ENCODE data around the gene MERTK. TPM values are rescaled to one million over a fixed set of nuclear protein-coding genes. Genes with fewer than 3 reads are reported as not detected.

The MERTK gene
- total RNA-seq, 1 experiment from 2014 or later, result 39.2 TPM

DNA sequence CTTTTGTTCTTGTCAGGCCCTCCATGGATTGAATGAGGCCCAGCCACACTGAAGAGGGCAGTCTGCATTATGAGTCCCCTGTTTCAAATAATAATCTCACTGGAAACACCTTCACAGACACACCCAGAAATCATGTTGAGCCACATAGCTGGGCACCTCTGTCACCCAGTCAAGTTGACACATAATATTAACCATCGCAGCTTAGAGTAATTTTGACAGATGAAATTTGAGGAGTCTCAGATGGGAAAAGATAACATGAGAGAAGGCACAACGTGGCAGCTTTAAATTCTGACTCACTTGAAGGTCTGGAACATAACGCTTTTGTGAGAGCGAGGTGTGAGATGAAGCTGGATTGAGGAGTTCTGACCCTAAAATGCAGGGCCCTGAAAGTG is 85.8 kb downstream of the MERTK start:
- peaks cover 4% of the 10 kb centered on the region for H3K36me3 ChIP-seq (ENCODE audit: control insufficient read depth, insufficient read depth, low read length)
- no peaks in the 10 kb centered on the region for H3K27me3 Mint-ChIP-seq (ENCODE audit: insufficient read depth, unreplicated experiment)
- peak overlapping the region; percentile 34 for H3K27ac Mint-ChIP-seq (ENCODE audit: unreplicated experiment)
- no peak for DNase-seq
- H3K4me3 ChIP-seq (ENCODE audit: low read depth, low read length), result no peak overlapping the region
- peaks cover 62% of the 10 kb centered on the region for H3K4me1 Mint-ChIP-seq (ENCODE audit: low read depth, unreplicated experiment)
- ChIA-PET POLR2A (no interaction called here), CTCF (interaction anchor here (1.0 kb wide), 1 partner anchor 87 kb away, joined by 4 read pairs; no protein-coding TSS in a partner anchor)
- no peak overlapping the region for H3K4me3 Mint-ChIP-seq (ENCODE audit: unreplicated experiment)
- H3K9me3 ChIP-seq, result no peaks in the 10 kb centered on the region
- H3K9me3 Mint-ChIP-seq (ENCODE audit: unreplicated experiment), result no peaks in the 10 kb centered on the region
- H3K4me1 ChIP-seq, result peaks cover 63% of the 10 kb centered on the region
- H3K27me3 ChIP-seq (replicated peaks; ENCODE audit: control insufficient read depth, insufficient read depth, low read length), result no peaks in the 10 kb centered on the region
- intact Hi-C loops (cut with micrococcal nuclease; ENCODE audit: unreplicated experiment), result no loop called here
- no TSS peak for BruUV-seq (replicated peaks)
- H3K36me3 Mint-ChIP-seq (ENCODE audit: insufficient read depth, unreplicated experiment), result peaks cover 76% of the 10 kb centered on the region
- TF ChIP-seq, protein P1, sequence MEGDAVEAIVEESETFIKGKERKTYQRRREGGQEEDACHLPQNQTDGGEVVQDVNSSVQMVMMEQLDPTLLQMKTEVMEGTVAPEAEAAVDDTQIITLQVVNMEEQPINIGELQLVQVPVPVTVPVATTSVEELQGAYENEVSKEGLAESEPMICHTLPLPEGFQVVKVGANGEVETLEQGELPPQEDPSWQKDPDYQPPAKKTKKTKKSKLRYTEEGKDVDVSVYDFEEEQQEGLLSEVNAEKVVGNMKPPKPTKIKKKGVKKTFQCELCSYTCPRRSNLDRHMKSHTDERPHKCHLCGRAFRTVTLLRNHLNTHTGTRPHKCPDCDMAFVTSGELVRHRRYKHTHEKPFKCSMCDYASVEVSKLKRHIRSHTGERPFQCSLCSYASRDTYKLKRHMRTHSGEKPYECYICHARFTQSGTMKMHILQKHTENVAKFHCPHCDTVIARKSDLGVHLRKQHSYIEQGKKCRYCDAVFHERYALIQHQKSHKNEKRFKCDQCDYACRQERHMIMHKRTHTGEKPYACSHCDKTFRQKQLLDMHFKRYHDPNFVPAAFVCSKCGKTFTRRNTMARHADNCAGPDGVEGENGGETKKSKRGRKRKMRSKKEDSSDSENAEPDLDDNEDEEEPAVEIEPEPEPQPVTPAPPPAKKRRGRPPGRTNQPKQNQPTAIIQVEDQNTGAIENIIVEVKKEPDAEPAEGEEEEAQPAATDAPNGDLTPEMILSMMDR (IDR thresholded peaks at IDR 0.05; ENCODE audit: insufficient read depth in 1 of 2, low read depth in 1 of 2, low read length in 1 of 2, severe bottlenecking in 1 of 2, unreplicated experiment in 1 of 2), result no peak

DNA sequence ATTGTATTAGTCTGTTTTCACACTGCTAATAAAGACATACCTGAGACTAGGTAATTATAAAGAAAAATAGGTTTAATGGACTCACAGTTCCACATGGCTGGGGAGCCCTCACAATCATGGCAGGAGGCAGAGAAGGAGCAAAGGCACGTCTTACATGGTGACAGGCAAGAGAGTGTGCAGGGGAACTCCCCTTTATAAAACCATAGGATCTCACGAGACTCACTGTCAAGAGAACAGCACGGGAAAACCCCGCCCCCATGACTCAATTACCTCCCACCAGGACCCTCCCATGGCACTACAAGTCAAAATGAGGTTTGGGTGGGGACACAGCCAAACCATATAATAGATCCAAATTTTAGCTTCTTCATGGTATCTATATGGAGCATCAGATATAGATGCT is 87.1 kb downstream of the MERTK start:
- POLR2A ChIA-PET, result no interaction called here
- intact Hi-C loops (cut with micrococcal nuclease; ENCODE audit: unreplicated experiment), result loop anchor here (5.0 kb wide), 1 partner anchor 88 kb away; the partner anchor contains the start of gene MERTK

DNA sequence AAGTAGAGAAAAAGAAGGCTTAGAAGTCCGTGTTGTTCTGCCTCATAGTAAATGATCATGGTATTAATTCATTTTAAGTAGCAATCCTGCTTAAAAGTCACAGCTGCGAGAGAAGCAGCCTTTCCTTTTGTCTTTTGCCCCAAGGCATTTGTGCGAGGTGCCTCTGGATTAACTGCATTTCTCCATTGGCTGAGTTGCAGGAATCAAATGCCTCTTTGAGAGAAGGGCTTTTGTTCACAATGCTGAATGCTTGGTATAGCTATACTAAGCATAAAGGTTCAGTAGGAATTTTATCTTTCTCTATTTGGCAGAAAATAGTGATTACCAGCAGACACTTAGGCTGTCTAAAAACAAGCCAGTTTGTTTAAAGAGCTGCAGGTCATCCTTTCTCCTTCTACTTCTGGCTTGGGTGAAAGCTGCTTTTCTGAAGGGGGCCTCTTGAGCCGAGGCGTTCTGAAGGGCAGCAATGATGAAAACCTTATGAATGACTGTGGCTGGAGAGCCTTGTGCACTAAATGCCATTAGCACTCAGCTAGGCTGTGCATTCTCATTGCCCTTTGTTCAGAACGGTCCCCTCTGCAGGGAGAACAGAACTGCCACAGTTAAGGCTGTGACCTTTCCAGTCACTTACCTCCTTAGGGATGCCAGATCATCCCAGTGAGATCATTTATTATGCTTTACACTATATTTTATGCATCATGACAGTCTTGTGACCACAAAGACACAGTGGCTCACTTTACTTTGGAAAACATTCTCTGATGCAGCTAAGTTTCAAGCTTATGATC is 87.9 kb downstream of the MERTK start:
- DNase-seq, result peak in 1 of 2 experiments; percentile 18
- peak overlapping the region; percentile 19 for H3K4me3 Mint-ChIP-seq (ENCODE audit: unreplicated experiment)
- H3K27me3 ChIP-seq (replicated peaks; ENCODE audit: control insufficient read depth, insufficient read depth, low read length), result no peaks in the 10 kb centered on the region
- H3K4me3 ChIP-seq (ENCODE audit: low read depth, low read length), result no peak overlapping the region
- intact Hi-C loops (cut with micrococcal nuclease; ENCODE audit: unreplicated experiment), result loop anchor here (5.0 kb wide), 1 partner anchor 89 kb away; the partner anchor contains the start of gene MERTK
- H3K36me3 ChIP-seq (ENCODE audit: control insufficient read depth, insufficient read depth, low read length), result peaks cover 4% of the 10 kb centered on the region
- no TSS peak for BruUV-seq (replicated peaks)
- H3K4me1 Mint-ChIP-seq (ENCODE audit: low read depth, unreplicated experiment), result peaks cover 62% of the 10 kb centered on the region
- POLR2A ChIA-PET, result interaction anchor here (0.6 to 1.2 kb wide), 2 partner anchors 12 to 40 kb away, joined by 3 to 6 read pairs; no protein-coding TSS in a partner anchor
- H3K4me1 ChIP-seq, result peaks cover 61% of the 10 kb centered on the region
- CTCF ChIA-PET, result interaction anchor here (0.5 to 1.8 kb wide), 6 partner anchors 36 to 98 kb away, joined by 3 to 11 read pairs (median 4); partner anchors contain the start of gene TMEM87B
- TF ChIP-seq, protein P1 (IDR thresholded peaks at IDR 0.05; ENCODE audit: insufficient read depth in 1 of 2, low read depth in 1 of 2, low read length in 1 of 2, severe bottlenecking in 1 of 2, unreplicated experiment in 1 of 2), result no peak
- H3K9me3 Mint-ChIP-seq (ENCODE audit: unreplicated experiment), result no peaks in the 10 kb centered on the region
- peak overlapping the region; percentile 55 for H3K27ac Mint-ChIP-seq (ENCODE audit: unreplicated experiment)
- H3K9me3 ChIP-seq, result no peaks in the 10 kb centered on the region
- H3K27me3 Mint-ChIP-seq (ENCODE audit: insufficient read depth, unreplicated experiment), result no peaks in the 10 kb centered on the region
- H3K36me3 Mint-ChIP-seq (ENCODE audit: insufficient read depth, unreplicated experiment), result peaks cover 81% of the 10 kb centered on the region

More for the DNA sequence above, 87.1 kb downstream of the MERTK start:
- CTCF ChIA-PET, result no interaction called here
- Histone ChIP-seq H3K4me1 (peaks cover 61% of the 10 kb centered on the region), H3K4me3 (ENCODE audit: low read depth, low read length) (no peak overlapping the region), H3K9me3 (no peaks in the 10 kb centered on the region), H3K36me3 (ENCODE audit: control insufficient read depth, insufficient read depth, low read length) (peaks cover 4% of the 10 kb centered on the region), H3K27me3 (replicated peaks; ENCODE audit: control insufficient read depth, insufficient read depth, low read length) (no peaks in the 10 kb centered on the region)
- TF ChIP-seq, protein P1 (IDR thresholded peaks at IDR 0.05; ENCODE audit: insufficient read depth in 1 of 2, low read depth in 1 of 2, low read length in 1 of 2, severe bottlenecking in 1 of 2, unreplicated experiment in 1 of 2), result no peak
- Mint-ChIP-seq H3K27me3 (ENCODE audit: insufficient read depth, unreplicated experiment) (no peaks in the 10 kb centered on the region), H3K36me3 (ENCODE audit: insufficient read depth, unreplicated experiment) (peaks cover 74% of the 10 kb centered on the region), H3K4me3 (ENCODE audit: unreplicated experiment) (no peak overlapping the region), H3K27ac (ENCODE audit: unreplicated experiment) (no peak overlapping the region), H3K9me3 (ENCODE audit: unreplicated experiment) (no peaks in the 10 kb centered on the region), H3K4me1 (ENCODE audit: low read depth, unreplicated experiment) (peaks cover 62% of the 10 kb centered on the region)
- BruUV-seq (replicated peaks), result no TSS peak
- no peak for DNase-seq

Measured in Caco-2 (cell line).